Measurements from ENCODE around the gene ENO1. TPM values are rescaled to one million over a fixed set of nuclear protein-coding genes. Genes with fewer than 3 reads are reported as not detected.
"Not testable (repeated sequence)": the region's sequence is repeated elsewhere in the genome, so short reads cannot be mapped to it uniquely, and the experiment has no call there.

ENO1 gene
- total and polyA plus RNA-seq, 2 donors (not counting 3 experiments of a cell fraction or from before 2014, with no cell fraction given), result 1,111 to 1,593 TPM

GRCh38 chr1:8821084-8821483 is 57.4 kb downstream of the ENO1 start:
- CTCF ChIA-PET, result interaction anchor here (1.0 to 4.3 kb wide), 7 partner anchors 8 to 260 kb away, joined by 3 to 40 read pairs (median 4); no protein-coding TSS in a partner anchor
- dilution Hi-C loops (cut with MboI; ENCODE audit: extremely low pct_ligation_motif_present, low sequenced_read_pairs) (no loop called here), intact Hi-C loops (cut with micrococcal nuclease) (no loop called here)
- TF ChIP-seq CTCF (IDR thresholded peaks at IDR 0.05; ENCODE audit: extremely low read depth in 1 of 2, insufficient read depth in 1 of 2, low read depth in 1 of 2, low read length in 2 of 2) (no peak), MAX (IDR thresholded peaks at IDR 0.05; ENCODE audit: insufficient read depth, insufficient read length) (no peak), EZH2 (IDR thresholded peaks at IDR 0.05; ENCODE audit: borderline replicate concordance, low read depth, low read length, severe bottlenecking) (no peak), MYC (IDR thresholded peaks at IDR 0.05; ENCODE audit: low read depth, low read length) (no peak), POLR2AphosphoS5 (IDR thresholded peaks at IDR 0.05; ENCODE audit: insufficient read depth, low read depth, low read length) (no peak), JUN (IDR thresholded peaks at IDR 0.05; ENCODE audit: borderline replicate concordance, insufficient read depth, insufficient read length, low read depth) (no peak), POLR2A (IDR thresholded peaks at IDR 0.05; ENCODE audit: low read depth, low read length) (no peak)
- peaks cover 7% of the 10 kb centered on the region for H3K79me2 ChIP-seq (ENCODE audit: control insufficient read depth, insufficient read depth, low read length)
- H3K27me3 ChIP-seq (ENCODE audit: control insufficient read depth in 2 of 2, insufficient read depth in 2 of 2, low read length in 2 of 2), result no peaks in the 10 kb centered on the region
- no peaks in the 10 kb centered on the region for H3K36me3 ChIP-seq (ENCODE audit: control insufficient read depth in 2 of 2, extremely low read depth in 1 of 2, insufficient read depth in 2 of 2, low read length in 2 of 2)
- POLR2A ChIA-PET, result no interaction called here
- peak; percentile 74 for DNase-seq (ENCODE audit: low read depth, low spot score)
- no peak overlapping the region for H2AFZ ChIP-seq (ENCODE audit: low read depth, low read length)
- no peaks in the 10 kb centered on the region for H4K20me1 ChIP-seq (replicated peaks; ENCODE audit: control insufficient read depth, extremely low read depth, insufficient read depth, low read length)
- BruUV-seq (replicated peaks), result no TSS peak
- peak; percentile 21 for FAIRE-seq
- no peak overlapping the region for H3K27ac ChIP-seq (ENCODE audit: insufficient read depth, low read depth, low read length)
- no peaks in the 10 kb centered on the region for H3K9me3 ChIP-seq (replicated peaks; ENCODE audit: control insufficient read depth, insufficient read depth, low read length)
- H3K4me3 ChIP-seq (replicated peaks in 1 of 3; ENCODE audit: insufficient read depth in 1 of 3, low read depth in 1 of 3, low read length in 3 of 3), result no peak overlapping the region
- no peaks in the 10 kb centered on the region for H3K9me1 ChIP-seq (replicated peaks; ENCODE audit: control insufficient read depth, extremely low read depth, insufficient read depth, low read length)
- peaks cover 36% of the 10 kb centered on the region for H3K4me1 ChIP-seq (ENCODE audit: control insufficient read depth, extremely low read depth, insufficient read depth, low read length)
- H3K9ac ChIP-seq (replicated peaks; ENCODE audit: extremely low read depth, insufficient read depth, low read length), result no peak overlapping the region
- no peak overlapping the region for H3K4me2 ChIP-seq (ENCODE audit: insufficient read depth, low read length)

- dilution Hi-C loops (cut with MboI; ENCODE audit: extremely low pct_ligation_motif_present, low sequenced_read_pairs); POLR2A ChIA-PET; H3K36me3 ChIP-seq (ENCODE audit: control insufficient read depth in 2 of 2, extremely low read depth in 1 of 2, insufficient read depth in 2 of 2, low read length in 2 of 2); CTCF ChIA-PET; FAIRE-seq; H3K27me3 ChIP-seq (ENCODE audit: control insufficient read depth in 2 of 2, insufficient read depth in 2 of 2, low read length in 2 of 2); BruUV-seq (replicated peaks); H4K20me1 ChIP-seq (replicated peaks; ENCODE audit: control insufficient read depth, extremely low read depth, insufficient read depth, low read length); H2AFZ ChIP-seq (ENCODE audit: low read depth, low read length); H3K9me1 ChIP-seq (replicated peaks; ENCODE audit: control insufficient read depth, extremely low read depth, insufficient read depth, low read length); H3K9me3 ChIP-seq (replicated peaks; ENCODE audit: control insufficient read depth, insufficient read depth, low read length); DNase-seq (ENCODE audit: low read depth, low spot score): not testable (repeated sequence)
- H3K79me2 ChIP-seq (ENCODE audit: control insufficient read depth, insufficient read depth, low read length), result peaks cover 26% of the 10 kb centered on the region
- peak overlapping the region in 1 of 3 experiments; percentile 90 for H3K4me3 ChIP-seq (replicated peaks in 1 of 3; ENCODE audit: insufficient read depth in 1 of 3, low read depth in 1 of 3, low read length in 3 of 3)
- H3K4me2 ChIP-seq (ENCODE audit: insufficient read depth, low read length), result peak overlapping the region; percentile 94
- peaks cover 59% of the 10 kb centered on the region for H3K4me1 ChIP-seq (ENCODE audit: control insufficient read depth, extremely low read depth, insufficient read depth, low read length)
- intact Hi-C loops (cut with micrococcal nuclease), result loop anchor here (5.0 kb wide), 1 partner anchor 156 kb away; no protein-coding TSS in a partner anchor
- peak overlapping the region; percentile 92 for H3K27ac ChIP-seq (ENCODE audit: insufficient read depth, low read depth, low read length)
- H3K9ac ChIP-seq (replicated peaks; ENCODE audit: extremely low read depth, insufficient read depth, low read length), result peak overlapping the region; percentile 98
These were observed 59.7 kb downstream of the ENO1 start for GRCh38 chr1:8818789-8819188.

Data from endothelial cell of umbilical vein (primary cell).